Measurements from ENCODE around the gene GPANK1.

- TF ChIP-seq CTCF (IDR thresholded peaks at IDR 0.05) (no peak), ZFX (IDR thresholded peaks at IDR 0.05; ENCODE audit: borderline replicate concordance) (no peak)
Observed at GRCh38 chr6:31691078-31691463, 26.3 kb upstream of the GPANK1 start.

All from 22Rv1 (cell line).